GM19043 (cell line): ENCODE data around the gene ACSL3.
A peak's percentile ranks its signal among the peaks of the same experiment; 100 is the strongest.
"Not testable (repeated sequence)": the region's sequence is repeated elsewhere in the genome, so short reads cannot be mapped to it uniquely, and the experiment has no call there.

Experiments used
- ATAC-seq: cut with Tn5 transposase; IDR thresholded peaks from one replicate; pipeline ENCODE4 v1.9.1; 2021; ENCODE audit warnings: low read depth; ENCODE audit not compliant: unreplicated experiment

The ACSL3 gene

DNA sequence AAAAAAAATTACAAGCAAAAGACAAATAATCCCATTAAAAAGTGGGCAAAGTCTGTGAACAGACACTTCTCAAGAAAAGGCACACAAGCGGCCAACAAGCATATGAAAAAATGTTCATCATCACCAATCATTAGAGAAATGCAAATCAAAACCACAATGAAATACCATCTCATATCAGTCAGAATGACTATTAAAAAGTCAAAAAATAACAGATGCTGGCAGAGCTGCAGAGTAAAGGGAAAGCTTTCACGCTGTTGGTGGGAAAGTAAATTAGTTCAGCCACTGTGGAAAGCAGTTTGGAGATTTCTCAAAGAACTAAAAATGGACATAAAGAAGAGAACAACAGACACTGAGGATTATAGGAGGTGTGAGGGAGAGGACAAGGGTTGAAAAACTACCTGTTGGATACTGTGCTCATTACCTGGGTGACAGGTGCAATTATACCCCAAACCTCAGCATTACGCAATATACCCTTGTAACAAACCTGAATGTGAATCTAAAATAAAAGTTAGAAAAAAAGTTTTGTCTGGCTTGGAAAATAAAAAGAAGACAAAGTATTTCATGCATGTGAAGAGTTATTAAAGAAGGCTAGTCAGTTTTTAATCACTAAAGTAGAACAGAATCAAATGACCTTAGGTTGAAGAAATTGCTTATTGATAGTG is 8.7 kb upstream of the ACSL3 start:
- no peak for ATAC-seq

DNA sequence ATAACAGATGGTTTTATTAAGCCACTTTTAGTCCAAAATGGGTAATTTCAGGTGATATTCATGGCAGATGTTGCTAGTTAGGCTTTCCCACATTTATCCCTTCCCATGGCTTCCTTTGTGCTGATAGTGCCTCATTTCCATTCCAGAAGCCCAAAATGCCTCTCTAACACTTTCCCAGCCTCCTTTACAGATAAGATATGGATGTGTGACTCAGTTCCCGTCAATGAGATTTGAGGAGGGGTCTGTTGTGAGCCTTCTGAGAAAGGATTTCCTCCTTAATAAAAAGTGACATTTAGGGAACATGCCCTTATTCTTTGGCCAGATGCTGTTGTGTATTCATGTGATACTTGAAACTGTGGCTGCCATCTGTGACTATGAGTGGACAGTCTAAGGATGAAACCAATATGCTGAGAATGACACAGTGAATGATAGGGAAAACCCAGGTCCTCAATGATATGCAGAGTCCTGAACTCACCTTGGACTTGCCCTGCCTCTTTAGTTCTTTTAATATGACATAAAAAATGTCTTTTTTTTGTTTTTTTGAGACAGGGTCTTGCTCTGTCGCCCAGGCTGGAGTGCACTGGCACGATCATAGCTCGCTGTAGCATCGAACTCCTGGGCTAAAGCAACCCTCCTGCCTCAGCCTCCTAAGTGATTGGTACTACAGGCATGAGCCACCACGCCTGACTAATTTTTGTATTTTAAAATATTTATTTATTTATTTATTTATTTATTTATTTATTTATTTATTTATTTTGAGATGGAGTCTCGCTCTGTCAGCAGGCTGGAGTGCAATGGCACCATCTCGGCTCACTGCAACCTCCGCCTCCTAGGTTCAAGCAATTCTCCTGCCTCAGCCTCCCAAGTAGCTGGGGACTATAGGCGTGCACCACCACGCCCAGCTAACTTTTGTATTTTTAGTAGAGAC is 5.8 kb upstream of the ACSL3 start:
- no peak for ATAC-seq

DNA sequence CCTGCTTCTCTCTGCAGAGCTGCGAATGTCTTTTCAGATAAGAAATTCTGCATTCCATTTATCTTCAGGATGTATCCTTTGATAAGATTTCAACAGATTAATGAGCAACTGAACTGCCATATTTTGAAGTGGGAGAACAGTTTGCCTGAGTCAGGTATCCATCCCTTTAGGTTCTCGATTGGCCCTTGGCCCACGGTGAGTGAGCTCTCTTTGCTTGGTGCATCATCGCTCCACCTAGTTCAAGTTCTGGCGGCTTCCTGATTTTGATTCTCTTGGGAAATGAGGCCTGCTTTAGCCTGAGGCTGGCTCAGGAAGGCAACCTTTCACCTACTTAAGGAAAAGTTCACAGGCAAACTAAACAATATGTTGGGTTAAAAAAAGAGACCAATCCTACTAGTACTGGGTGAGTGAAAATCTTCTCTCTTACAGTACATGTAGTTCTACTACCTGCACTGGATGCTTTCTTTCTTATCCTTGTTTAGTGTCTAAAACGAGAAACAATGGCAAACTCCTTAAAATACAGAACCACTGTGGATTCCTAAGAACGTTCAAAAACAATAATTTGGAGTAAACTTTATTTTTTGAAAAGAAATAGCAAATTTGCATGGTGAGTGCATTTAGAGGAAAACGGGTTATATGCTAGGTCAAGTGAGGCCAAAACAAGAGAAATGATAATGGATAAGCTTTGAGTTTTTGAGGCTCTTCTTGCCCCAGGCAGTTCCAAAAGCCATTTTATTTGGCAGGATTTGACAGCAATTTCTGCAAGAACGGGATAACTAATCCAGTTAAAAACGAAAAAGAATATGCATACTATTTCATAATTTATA is 837 bp upstream of the ACSL3 start:
- ATAC-seq, result no peak

DNA sequence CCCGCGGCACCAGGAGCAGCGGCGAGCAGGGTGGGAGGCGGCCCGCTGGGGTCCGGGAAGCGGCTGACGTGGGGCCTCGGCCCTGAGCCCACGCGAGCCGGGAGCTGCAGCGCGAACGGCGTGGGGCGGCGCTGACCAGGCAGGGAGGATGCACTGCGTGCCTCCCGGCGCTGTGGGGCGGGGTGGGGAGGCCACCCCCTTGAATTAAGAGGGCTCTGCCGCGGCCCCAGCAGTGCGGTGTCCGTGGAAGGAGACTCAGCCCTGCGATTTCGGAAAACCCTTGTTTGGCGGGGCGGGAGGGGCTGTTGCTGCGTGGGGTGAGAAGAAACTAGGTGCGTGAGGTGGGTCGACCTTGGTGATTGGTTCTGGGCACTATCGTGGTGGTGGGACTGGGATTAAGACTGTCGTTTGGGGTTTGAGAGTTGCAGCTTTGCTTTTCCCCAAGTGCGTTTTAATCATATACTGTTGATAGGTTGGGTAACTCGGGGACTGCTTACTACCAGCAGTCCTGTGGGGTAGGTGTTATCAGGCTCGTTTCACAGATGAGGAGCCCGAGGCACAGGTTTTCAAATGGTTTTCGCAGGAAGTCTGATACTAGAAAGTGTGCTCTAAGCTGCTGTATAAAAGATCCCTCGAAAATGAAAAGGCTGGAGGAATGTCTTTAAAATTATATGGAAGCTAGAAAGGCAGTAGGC is 722 bp downstream of the ACSL3 start:
- peak; percentile 30 for ATAC-seq

DNA sequence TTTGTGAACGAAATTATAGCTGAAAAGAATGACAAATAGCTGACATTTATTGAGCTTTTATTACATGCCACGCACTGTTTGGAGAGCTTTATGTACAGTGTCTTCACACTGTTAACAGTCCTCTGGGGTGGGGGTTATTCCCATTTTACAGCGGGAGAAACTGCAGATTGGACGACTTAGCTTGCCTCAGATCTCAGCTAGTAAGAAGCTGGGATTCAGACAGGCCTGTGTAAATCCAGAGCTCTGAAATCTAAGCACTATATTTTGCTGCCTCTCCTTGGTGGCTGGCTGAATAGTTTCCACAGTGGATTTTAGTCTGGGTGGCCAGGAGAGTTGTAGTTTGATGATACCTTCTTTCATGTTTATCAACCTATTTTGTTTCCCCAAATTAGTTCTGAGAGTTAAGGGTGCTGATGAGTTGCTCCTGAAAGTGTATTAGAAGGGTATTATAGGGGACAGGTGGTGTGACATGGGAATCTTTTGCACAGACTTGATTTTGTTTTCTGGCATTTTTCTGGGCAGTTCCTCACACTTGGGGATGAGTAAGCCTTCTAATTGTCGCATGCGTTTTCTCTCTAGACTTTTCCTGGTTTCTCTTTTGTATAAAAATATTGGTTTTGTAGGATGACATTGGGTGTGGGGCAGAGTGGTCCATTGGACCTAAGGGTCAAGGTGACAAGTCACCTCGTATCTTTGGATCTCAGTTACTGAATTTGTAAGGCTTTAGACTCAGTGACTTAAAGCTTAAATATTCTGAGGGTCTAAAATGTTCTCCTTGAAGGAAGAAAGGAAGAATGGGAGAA is 1.5 kb downstream of the ACSL3 start:
- no peak for ATAC-seq

DNA sequence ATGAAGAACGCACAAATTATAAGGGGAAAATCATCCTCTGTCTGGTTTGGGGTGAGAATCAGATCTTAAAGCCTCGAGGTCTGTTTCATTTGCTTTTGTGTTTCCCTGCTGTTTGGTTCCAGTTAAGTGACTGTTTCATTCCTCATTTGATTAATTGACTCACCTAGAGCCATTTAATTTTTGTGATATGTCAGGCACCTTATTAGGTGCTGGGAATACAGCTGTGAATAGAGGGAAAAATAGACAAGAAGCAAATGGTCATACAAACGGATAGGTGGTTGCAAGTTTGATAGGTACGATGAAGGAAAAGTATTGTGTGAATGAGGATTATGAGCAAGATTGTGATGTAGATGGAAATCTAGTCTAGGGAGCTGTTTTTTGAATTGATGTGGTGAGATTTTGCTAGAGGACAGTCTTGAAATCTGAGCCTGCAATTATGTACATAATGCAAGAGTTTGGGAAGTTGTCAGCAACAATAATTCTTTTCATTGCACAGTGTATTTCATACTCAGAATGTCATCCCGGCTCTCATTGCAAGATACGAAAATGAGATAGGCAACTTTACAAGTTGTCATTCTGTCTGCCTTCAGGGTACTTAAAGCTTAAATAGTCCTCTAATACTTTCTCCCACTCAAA is 2.2 kb downstream of the ACSL3 start:
- ATAC-seq, result no peak

DNA sequence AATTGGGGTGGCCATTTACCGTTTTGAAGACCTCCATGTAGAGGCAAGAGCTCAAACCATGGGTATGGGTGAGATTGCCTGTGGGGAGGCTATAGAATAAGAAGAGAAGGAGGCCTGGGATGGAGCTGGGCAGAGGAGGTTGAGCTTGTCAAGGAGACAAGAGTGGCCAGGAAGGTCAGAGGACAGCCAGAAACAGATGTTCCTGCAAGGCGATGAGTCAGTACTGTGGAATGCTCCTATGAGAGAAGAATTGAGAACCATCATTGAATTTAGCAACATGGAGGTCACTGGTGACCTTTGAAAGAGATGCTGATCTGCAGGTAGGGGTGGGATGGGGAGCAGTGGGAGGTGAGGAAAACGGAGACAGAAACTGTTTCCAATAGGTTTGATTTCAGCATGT is 3.5 kb downstream of the ACSL3 start:
- ATAC-seq, result no peak

DNA sequence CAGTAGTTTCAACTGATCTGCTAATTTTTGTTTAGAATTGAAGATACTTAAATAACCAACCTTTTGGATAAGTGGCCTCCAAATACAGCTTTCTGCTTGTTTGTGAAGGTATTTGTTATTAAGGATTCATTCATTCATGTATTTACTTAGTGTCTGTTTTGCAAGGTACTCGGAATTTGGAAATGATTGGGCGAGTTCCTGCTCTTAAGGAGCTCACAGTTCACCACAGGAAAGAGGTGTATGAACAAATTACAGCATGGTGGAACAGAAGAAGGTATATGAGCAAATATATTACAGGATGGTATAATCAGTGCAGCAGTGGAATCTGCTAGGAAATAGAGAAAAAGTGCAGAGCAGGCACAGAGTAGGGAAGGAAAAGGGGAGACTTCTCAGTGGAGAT is 4.5 kb downstream of the ACSL3 start:
- no peak for ATAC-seq

DNA sequence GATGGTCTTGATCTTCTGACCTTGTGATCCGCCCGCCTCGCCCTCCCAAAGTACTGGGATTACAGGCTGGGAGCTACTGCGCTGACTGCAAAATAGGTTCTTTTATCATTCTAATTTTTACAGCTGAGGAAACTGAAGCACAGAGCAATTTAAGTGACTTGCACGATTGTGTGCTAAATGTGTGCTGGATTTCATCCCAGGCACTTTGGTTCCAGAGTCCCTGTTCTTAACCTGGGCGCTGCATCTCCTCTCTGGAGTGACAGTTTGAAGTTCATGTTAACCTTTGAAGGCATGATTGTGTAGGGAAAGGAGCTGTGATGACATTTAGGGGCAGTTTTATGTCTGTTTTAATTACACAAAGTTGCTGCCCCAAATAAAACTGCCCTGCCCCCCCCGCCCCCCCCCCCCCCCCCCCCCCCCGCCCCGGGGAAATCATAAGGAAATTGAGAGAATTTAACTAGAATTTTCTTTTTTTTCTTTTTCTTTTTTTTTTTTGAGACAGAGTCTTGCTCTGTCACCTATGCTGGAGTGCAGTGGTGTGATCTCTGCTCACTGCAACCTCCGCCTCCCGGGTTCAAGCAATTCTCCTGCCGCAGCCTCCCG is 5.6 kb downstream of the ACSL3 start:
- no peak for ATAC-seq

DNA sequence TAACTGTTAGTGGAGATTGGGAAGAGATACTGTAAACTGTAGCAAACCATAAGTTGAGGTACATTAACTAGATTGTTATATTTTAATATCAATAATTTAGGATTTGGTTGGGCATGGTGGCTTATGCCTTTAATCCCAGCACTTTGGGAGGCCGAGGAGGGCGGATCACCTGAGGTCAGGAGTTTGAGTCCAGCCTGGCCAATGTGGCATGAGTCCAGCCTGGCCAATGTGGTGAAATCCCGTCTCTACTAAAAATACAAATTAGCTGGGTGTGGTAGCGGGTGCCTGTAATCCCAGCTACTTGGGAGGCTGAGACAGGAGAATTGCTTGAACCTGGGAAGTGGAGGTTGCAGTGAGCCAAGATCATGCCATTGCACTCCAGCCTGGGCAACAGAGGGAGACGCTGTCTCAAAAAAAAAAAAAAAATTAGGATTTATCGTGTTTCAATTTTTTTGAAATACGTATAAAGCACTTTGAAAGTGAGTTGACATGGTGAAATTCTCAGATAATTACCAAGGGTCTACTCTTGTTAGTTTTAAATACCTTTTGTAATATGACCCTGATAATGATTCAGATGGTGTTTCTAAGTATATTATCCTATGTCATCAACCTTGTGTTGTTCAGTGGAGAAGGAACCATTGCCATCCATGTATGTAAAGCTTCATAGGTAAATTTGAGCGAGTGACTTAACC is 7.9 kb downstream of the ACSL3 start:
- ATAC-seq, result not testable (repeated sequence)

DNA sequence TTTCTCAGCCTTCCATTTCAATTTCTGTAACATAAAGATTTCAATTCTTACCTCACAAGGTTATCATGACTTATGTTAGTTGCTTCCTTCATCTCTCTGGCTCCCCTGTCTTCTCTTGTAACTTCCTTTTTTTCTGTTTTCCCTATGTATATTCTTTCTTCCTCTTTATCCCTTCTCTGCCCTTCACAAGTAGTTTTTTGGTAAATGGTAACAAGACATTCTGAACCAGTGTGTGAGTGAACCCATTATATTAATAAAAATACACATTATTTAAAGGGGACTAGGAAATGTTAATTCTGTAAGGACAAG is 8.4 kb downstream of the ACSL3 start:
- ATAC-seq, result no peak

DNA sequence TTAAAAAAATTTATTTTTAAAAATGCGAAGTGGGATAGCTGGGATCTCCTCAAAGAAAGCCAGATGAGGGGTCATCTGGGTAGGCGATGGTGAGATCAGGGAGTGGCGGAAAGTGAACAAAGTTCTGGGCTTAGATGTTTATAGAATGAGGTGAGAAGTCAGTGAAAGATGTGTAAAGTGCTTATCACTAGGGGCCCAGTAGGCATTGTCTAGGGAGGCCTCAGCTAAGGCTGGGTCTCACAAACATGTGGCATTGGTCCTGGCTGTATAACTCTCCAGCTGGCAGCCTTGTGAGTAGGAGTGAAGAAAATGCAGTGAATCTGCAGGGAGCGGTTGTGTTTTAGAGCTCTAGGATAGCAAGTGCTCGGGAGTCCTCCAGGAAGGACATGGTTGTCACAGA is 10.5 kb downstream of the ACSL3 start:
- ATAC-seq, result no peak

DNA sequence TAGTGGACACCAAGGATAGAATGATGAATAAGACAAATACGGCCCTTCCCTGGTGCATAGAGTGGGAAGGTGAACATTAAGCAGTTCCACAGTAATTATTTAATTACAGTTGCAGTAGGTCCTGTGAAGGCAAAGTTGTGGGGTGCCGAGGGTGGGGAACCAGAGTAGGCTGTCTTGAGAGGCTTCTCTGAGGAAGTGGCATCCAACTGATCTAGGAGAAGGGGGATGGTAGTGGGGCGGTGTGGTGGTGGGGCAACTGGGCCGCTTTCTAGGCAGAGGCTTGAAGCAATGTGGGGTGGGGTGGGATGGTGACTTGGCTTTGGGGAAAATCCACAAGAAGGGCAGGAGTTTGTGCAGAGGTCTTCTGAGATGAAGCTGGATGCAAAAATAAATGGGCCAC is 11.7 kb downstream of the ACSL3 start:
- ATAC-seq, result no peak

DNA sequence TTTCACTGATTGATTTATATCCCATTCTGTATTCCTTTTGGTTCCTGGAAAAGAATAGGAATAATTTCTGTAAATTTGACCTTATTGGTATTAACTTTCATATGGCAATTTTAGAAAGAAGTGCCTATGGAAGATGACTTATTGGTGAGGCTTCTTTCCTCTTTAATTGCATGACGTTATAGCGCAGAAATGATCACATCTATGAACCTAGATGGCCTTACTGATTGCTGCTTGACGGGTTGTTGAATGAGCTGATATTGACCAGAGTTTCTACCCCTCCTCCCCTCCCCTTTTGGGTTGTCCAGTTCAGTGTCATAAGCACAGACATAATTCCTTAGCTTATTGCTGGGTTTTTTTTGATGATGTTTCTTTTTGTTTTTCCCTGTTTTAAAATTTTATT is 14.6 kb downstream of the ACSL3 start:
- no peak for ATAC-seq

DNA sequence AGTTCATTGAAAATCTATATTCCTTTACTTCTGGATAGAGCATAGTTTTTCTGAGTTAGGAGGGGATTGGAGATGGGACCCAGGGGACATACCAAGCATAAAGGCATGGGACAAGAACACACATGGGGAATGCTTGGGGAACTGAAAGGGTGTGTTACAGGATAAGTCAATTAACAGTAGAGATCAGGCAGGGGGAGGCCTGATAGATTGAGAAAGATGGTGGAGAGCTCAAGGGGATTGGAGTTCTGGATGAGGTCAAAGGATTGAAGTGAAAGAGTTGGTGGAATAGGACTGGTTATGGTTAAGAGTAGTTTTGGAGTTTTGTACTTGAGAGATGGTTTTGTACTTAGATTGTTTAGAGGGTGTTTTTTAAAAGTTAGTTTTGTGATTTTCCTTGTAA is 16.1 kb downstream of the ACSL3 start:
- no peak for ATAC-seq

DNA sequence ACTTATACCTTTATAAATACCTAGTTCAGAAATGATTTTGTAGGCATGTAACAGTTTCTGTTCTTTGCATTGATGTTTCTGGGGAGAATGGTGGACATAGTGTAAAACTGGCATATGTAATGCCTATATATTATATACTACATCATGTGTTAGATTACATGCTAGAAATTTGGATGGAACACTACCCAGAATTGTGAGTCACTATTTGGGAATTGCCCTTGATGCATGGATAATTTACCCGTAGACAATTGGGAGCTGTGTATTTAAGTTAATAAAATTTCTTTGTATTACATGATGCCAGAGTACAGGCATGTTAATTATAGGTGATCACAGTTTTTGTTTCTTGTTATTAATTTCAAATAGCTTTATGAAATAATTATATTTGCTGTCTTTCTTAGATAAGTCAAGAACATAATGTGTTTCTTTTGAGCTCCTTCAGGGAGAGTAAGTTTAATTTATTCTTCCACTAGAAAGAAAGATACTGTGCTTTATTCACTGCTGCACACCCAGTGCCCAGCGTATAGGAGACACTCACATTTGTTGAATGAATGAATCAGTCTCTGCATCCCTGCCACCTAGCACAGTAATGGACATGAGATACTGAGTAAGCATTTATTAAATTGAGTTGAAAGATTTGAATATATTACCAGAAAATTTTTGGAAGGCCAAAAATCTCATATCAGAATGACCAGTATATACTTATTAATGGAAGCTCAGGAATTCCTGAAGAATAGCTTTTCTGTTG is 16.9 kb downstream of the ACSL3 start:
- no peak for ATAC-seq

DNA sequence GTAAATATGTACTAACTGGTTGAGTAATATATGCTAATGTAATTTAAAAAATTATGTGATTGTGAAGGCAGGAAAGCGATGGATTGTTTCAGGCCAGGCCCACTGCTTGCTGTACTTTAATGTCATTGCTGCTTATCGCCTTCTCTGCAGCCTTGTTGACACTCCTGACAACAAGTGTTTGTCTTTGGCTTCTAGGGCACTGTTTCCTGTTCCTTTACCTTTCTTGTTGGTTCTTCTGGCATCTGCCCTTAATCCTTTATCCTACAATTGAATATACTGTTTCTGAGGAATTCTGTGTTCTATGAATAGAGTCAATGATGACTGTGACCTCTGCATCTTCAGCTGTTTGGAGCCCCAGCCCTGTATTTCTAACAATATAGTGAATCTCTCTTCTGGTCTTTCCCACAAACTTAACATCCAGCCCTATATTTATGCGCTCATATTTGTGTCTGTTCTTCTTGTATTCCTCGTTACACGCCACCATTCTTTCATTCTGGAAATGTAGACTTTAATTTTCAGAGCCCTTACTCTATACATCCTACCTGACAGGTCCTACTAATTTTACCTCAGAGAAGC is 17.6 kb downstream of the ACSL3 start:
- ATAC-seq, result no peak
